ENCODE data around the gene UPK3A.

GRCh38 chr22:45332001-45332400, 47.3 kb downstream of the UPK3A start:
- TF ChIP-seq CTCF (IDR thresholded peaks at IDR 0.05; ENCODE audit: poor library complexity, severe bottlenecking) (no peak), TAF1 (IDR thresholded peaks at IDR 0.05; ENCODE audit: low read depth) (no peak), EZH2 (IDR thresholded peaks at IDR 0.05; ENCODE audit: borderline replicate concordance, insufficient read depth, low read length, poor library complexity, severe bottlenecking) (no peak), POLR2AphosphoS5 (IDR thresholded peaks at IDR 0.05) (no peak), REST (IDR thresholded peaks at IDR 0.05; ENCODE audit: borderline replicate concordance) (no peak)

Measured in neural cell (in vitro differentiated cells).